ENCODE measurements around the gene MMADHC. TPM values are rescaled to one million over a fixed set of nuclear protein-coding genes. Genes with fewer than 3 reads are reported as not detected.

The MMADHC gene
- total RNA-seq, 1 experiment from 2014 or later: 89.8 TPM

DNA sequence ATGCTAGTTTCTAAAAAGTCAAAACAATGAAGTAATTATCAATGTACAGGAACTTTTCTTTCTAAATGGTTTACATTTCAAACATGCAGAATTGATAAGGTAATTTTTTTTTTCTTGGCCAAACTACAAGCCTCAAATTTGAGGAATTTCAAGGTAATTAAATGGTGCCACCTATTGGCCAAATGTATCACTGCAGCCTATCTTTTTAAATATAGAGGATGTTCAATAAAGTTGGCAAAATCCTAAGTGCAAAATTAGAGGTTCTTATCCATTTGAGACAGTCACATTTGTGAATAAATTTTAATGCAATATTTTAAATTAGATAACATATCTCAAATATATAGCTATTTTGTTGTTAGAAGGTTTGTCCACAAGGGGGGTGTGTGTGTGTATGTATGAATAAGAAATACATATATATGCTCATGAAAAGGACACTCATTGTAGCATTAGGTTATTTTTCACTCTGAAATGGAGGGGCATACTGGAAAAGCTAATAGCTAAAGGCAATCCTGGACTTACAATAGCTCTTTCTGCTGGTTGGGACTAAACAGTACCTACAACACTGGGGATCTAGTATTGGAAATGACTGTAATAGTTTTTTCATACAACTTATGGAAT, 26.2 kb downstream of the MMADHC start:
- H3K36me3 Mint-ChIP-seq (ENCODE audit: insufficient read depth, unreplicated experiment): no peaks in the 10 kb centered on the region
- H3K9me3 Mint-ChIP-seq (ENCODE audit: low read depth, unreplicated experiment): no peaks in the 10 kb centered on the region
- no peaks in the 10 kb centered on the region for H3K27me3 Mint-ChIP-seq (ENCODE audit: unreplicated experiment)
- H3K4me3 Mint-ChIP-seq (ENCODE audit: low read depth, unreplicated experiment): no peak overlapping the region
- peaks cover 9% of the 10 kb centered on the region for H3K4me1 Mint-ChIP-seq (ENCODE audit: low read depth, unreplicated experiment)
- CTCF ChIA-PET: interaction anchor here (0.5 to 1.4 kb wide), 3 partner anchors 523 to 1388 kb away, joined by 3 read pairs; partner anchors contain the start of gene LYPD6B
- H3K27ac Mint-ChIP-seq (ENCODE audit: unreplicated experiment): no peak overlapping the region
- intact Hi-C loops (cut with micrococcal nuclease; ENCODE audit: unreplicated experiment): loop anchor here (1.0 to 10.0 kb wide), 5 partner anchors 137 to 634 kb away; no protein-coding TSS in a partner anchor
- TF ChIP-seq, protein P1, sequence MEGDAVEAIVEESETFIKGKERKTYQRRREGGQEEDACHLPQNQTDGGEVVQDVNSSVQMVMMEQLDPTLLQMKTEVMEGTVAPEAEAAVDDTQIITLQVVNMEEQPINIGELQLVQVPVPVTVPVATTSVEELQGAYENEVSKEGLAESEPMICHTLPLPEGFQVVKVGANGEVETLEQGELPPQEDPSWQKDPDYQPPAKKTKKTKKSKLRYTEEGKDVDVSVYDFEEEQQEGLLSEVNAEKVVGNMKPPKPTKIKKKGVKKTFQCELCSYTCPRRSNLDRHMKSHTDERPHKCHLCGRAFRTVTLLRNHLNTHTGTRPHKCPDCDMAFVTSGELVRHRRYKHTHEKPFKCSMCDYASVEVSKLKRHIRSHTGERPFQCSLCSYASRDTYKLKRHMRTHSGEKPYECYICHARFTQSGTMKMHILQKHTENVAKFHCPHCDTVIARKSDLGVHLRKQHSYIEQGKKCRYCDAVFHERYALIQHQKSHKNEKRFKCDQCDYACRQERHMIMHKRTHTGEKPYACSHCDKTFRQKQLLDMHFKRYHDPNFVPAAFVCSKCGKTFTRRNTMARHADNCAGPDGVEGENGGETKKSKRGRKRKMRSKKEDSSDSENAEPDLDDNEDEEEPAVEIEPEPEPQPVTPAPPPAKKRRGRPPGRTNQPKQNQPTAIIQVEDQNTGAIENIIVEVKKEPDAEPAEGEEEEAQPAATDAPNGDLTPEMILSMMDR (IDR thresholded peaks at IDR 0.05; ENCODE audit: unreplicated experiment): peak; percentile 58
- peak; percentile 39 for DNase-seq
- BruUV-seq (replicated peaks): no TSS peak

- Mint-ChIP-seq H3K4me3 (ENCODE audit: low read depth, unreplicated experiment) (no peak overlapping the region), H3K4me1 (ENCODE audit: low read depth, unreplicated experiment) (peaks cover 9% of the 10 kb centered on the region), H3K27me3 (ENCODE audit: unreplicated experiment) (no peaks in the 10 kb centered on the region), H3K27ac (ENCODE audit: unreplicated experiment) (no peak overlapping the region), H3K36me3 (ENCODE audit: insufficient read depth, unreplicated experiment) (no peaks in the 10 kb centered on the region), H3K9me3 (ENCODE audit: low read depth, unreplicated experiment) (no peaks in the 10 kb centered on the region)
- BruUV-seq (replicated peaks): no TSS peak
- CTCF ChIA-PET: no interaction called here
- TF ChIP-seq, protein P1 (IDR thresholded peaks at IDR 0.05; ENCODE audit: unreplicated experiment): no peak
- intact Hi-C loops (cut with micrococcal nuclease; ENCODE audit: unreplicated experiment): loop anchor here (5.0 to 10.0 kb wide), 3 partner anchors 135 to 632 kb away; no protein-coding TSS in a partner anchor
- DNase-seq: no peak
Measured at GRCh38 chr2:149559341-149560068, 28.1 kb downstream of the MMADHC start.

GRCh38 chr2:149556452-149556851, 31.1 kb downstream of the MMADHC start:
- Mint-ChIP-seq H3K27ac (ENCODE audit: unreplicated experiment) (no peak overlapping the region), H3K4me1 (ENCODE audit: low read depth, unreplicated experiment) (no peaks in the 10 kb centered on the region), H3K4me3 (ENCODE audit: low read depth, unreplicated experiment) (no peak overlapping the region), H3K27me3 (ENCODE audit: unreplicated experiment) (no peaks in the 10 kb centered on the region), H3K9me3 (ENCODE audit: low read depth, unreplicated experiment) (no peaks in the 10 kb centered on the region), H3K36me3 (ENCODE audit: insufficient read depth, unreplicated experiment) (no peaks in the 10 kb centered on the region)
- no TSS peak for BruUV-seq (replicated peaks)
- CTCF ChIA-PET: interaction anchor here (0.6 kb wide), 1 partner anchor 18 kb away, joined by 3 read pairs; no protein-coding TSS in a partner anchor
- no peak for DNase-seq
- TF ChIP-seq, protein P1 (IDR thresholded peaks at IDR 0.05; ENCODE audit: unreplicated experiment): no peak
- intact Hi-C loops (cut with micrococcal nuclease; ENCODE audit: unreplicated experiment): no loop called here

- peaks cover 2% of the 10 kb centered on the region for H3K9me3 Mint-ChIP-seq (ENCODE audit: low read depth, unreplicated experiment)
- TF ChIP-seq, protein P1 (IDR thresholded peaks at IDR 0.05; ENCODE audit: unreplicated experiment): no peak
- no TSS peak for BruUV-seq (replicated peaks)
- CTCF ChIA-PET: no interaction called here
- no peaks in the 10 kb centered on the region for H3K27me3 Mint-ChIP-seq (ENCODE audit: unreplicated experiment)
- H3K27ac Mint-ChIP-seq (ENCODE audit: unreplicated experiment): no peak overlapping the region
- intact Hi-C loops (cut with micrococcal nuclease; ENCODE audit: unreplicated experiment): no loop called here
- H3K36me3 Mint-ChIP-seq (ENCODE audit: insufficient read depth, unreplicated experiment): no peaks in the 10 kb centered on the region
- no peak overlapping the region for H3K4me3 Mint-ChIP-seq (ENCODE audit: low read depth, unreplicated experiment)
- H3K4me1 Mint-ChIP-seq (ENCODE audit: low read depth, unreplicated experiment): no peaks in the 10 kb centered on the region
- DNase-seq: no peak
Measured at GRCh38 chr2:149552830-149553229, 34.7 kb downstream of the MMADHC start.
